ENCODE results near the gene PLD1.

- TF ChIP-seq CTCF (IDR thresholded peaks at IDR 0.05; ENCODE audit: low read depth, low read length, poor library complexity, severe bottlenecking): no peak
- TF ChIP-seq EZH2phosphoT487 (IDR thresholded peaks at IDR 0.05; ENCODE audit: borderline replicate concordance, low read length): no peak
Measured at GRCh38 chr3:171568766-171569165, 241.5 kb downstream of the PLD1 start.
